OCI-LY1 (cell line): ENCODE data around the gene PRPS1L1.

Experiments used
- EZH2 ChIP-seq: fragments of 200-600 bp; sonication (generic), shearing (Covaris generic); IDR thresholded peaks from 2 replicates; pipeline ENCODE4 v1.8.0; 2017; ENCODE audit warnings: borderline replicate concordance, mixed run types, mild to moderate bottlenecking, antibody characterized with exemption, low read length, moderate library complexity, mixed read lengths
- TF ChIP-seq, protein P1 (sequence below): fragments of 200-600 bp; sonication (generic), shearing (Covaris generic); IDR thresholded peaks from 2 replicates; pipeline ENCODE4 v1.5.1; 2017; ENCODE audit warnings: mild to moderate bottlenecking, antibody characterized with exemption, low read length, moderate library complexity, mixed read lengths

DNA sequence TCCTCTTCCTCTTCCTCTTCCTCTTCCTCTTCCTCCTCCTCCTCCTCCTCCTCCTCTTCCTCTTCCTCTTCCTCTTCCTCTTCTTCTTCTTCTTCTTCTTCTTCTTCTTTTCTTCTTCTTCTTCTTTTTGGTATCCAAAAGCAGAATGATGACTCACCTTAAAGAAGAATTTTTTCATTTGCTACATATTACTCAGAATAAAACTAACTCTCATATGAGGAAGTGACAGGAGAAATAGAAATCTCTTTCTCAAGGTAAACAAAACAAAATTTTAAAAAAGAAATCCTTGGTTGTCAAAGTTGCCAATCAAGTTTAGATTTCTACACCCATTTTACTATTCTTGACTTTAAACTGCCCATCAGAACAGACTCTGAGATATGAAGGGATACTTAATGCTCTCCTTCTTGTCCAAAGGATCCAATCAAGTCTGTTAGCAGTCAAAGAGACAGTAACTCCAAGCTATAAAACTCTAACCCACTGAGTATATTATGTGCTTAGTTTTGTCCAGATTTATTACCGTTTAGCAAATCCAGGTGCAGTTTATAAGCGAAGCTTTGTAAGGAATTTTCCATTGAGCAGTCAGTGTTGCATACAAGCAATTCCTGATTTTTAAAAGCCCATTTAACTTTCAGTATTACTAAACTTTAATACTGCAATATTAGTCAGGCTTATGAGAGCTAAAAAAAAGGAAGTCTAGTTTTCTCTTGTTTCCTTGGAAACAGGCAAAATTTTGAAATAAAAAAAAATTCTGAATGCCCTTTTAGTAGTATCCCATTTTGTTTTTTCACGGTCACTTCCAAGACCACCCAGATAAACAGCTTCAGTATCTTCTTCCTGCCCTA, 44.2 kb downstream of the PRPS1L1 start:
- TF ChIP-seq, protein P1, sequence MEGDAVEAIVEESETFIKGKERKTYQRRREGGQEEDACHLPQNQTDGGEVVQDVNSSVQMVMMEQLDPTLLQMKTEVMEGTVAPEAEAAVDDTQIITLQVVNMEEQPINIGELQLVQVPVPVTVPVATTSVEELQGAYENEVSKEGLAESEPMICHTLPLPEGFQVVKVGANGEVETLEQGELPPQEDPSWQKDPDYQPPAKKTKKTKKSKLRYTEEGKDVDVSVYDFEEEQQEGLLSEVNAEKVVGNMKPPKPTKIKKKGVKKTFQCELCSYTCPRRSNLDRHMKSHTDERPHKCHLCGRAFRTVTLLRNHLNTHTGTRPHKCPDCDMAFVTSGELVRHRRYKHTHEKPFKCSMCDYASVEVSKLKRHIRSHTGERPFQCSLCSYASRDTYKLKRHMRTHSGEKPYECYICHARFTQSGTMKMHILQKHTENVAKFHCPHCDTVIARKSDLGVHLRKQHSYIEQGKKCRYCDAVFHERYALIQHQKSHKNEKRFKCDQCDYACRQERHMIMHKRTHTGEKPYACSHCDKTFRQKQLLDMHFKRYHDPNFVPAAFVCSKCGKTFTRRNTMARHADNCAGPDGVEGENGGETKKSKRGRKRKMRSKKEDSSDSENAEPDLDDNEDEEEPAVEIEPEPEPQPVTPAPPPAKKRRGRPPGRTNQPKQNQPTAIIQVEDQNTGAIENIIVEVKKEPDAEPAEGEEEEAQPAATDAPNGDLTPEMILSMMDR, result no peak
- no peak for TF ChIP-seq EZH2
